HCT116 (cell line): ENCODE results near the gene WDR82. TPM values are rescaled to one million over a fixed set of nuclear protein-coding genes. Genes with fewer than 3 reads are reported as not detected.

Source experiments
- ATAC-seq: fragments of 200-7000 bp; cut with Tn5 transposase; 2 replicates; pipeline ENCODE4 v1.9.1; 2020; ENCODE audit warnings: mild to moderate bottlenecking, moderate library complexity
- BruUV-seq: library from RNA; stranded (reverse); fragments of 400-500 nt; replicated peaks from 2 replicates; lab custom pipeline; 2021; lab: Mats Ljungman, UMichigan
- CTCF ChIA-PET: fragments of 300-600 bp; sonication (Branson Sonifier 250); formaldehyde crosslinking; loops from one replicate; lab custom pipeline; 2021; ENCODE audit warnings: antibody characterized with exemption; lab: Charles Lee
- POLR2A ChIA-PET: fragments of 300-600, 350-600 bp; sonication (Branson Sonifier 250); formaldehyde crosslinking; loops from one replicate; lab custom pipeline; 2021; ENCODE audit warnings: antibody characterized with exemption; lab: Charles Lee
- RAD21 ChIA-PET, 2 experiments: fragments of 300-600 bp; sonication (Branson Sonifier 250); formaldehyde crosslinking; loops; one replicate each; lab custom pipeline; 2023; ENCODE audit warnings: low total read pairs in 2 of 2; ENCODE audit not compliant: uncharacterized antibody in 2 of 2, unreplicated experiment in 2 of 2, low non-redundant PET in 1 of 2; lab: Charles Lee
- DNase-seq: peaks from one replicate; pipeline ENCODE4 v3.0.0-alpha.2; 2010; ENCODE audit warnings: low read depth, low spot score
- H2AFZ ChIP-seq: fragments of 200-600 bp; shearing (Covaris generic), sonication (generic); 2 replicates; pipeline ENCODE4 v1.6.1; 2017; ENCODE audit warnings: low read depth, mixed run types, mixed read lengths, antibody characterized with exemption, low read length; ENCODE audit not compliant: poor library complexity, severe bottlenecking
- H3K27ac ChIP-seq: 2 replicates; pipeline ENCODE4 v1.5.1; 2012; ENCODE audit warnings: low read depth, low read length
- H3K27me3 ChIP-seq: fragments of 200-600 bp; sonication (generic); 2 replicates; pipeline ENCODE4 v1.6.1; 2016; ENCODE audit warnings: mixed run types, low read length, mixed read lengths; ENCODE audit not compliant: insufficient read depth
- H3K36me3 ChIP-seq, 2 experiments: fragments of 200-500 bp in 1 of 2; fragments of 200-600 bp in 1 of 2; sonication (Bioruptor generic) in 1 of 2; sonication (generic) in 1 of 2; 2 replicates each; pipeline versions ENCODE4 v1.5.1 to v1.6.1; 2014 to 2016; ENCODE audit warnings: low read length in 2 of 2, inconsistent platforms in 1 of 2, mixed read lengths in 1 of 2, mixed run types in 1 of 2; ENCODE audit not compliant: insufficient read depth in 2 of 2, control insufficient read depth in 1 of 2
- H3K4me1 ChIP-seq, 2 experiments: fragments of 200-600 bp in 1 of 2; sonication (generic) in 1 of 2; 2 replicates each; pipeline versions ENCODE4 v1.5.1 to v1.6.1; 2012 to 2017; ENCODE audit warnings: low read length in 2 of 2, inconsistent platforms in 1 of 2, mild to moderate bottlenecking in 1 of 2, mixed read lengths in 1 of 2, mixed run types in 1 of 2, moderate library complexity in 1 of 2; ENCODE audit not compliant: insufficient read depth in 2 of 2, control insufficient read depth in 1 of 2
- H3K4me2 ChIP-seq: fragments of 200-600 bp; sonication (generic); 2 replicates; pipeline ENCODE4 v1.6.1; 2017; ENCODE audit warnings: mixed run types, low read length, mixed read lengths
- H3K4me3 ChIP-seq, 2 experiments: fragments of 200-600 bp in 1 of 2; sonication (generic) in 1 of 2; replicated peaks in 1 of 2; 2 replicates each; pipeline ENCODE4 v1.5.1; 2011 to 2016; ENCODE audit warnings: low read length in 2 of 2, control low read depth in 1 of 2, low read depth in 1 of 2, mild to moderate bottlenecking in 1 of 2, mixed read lengths in 1 of 2, mixed run types in 1 of 2
- H3K79me2 ChIP-seq: fragments of 200-600 bp; sonication (generic); 2 replicates; pipeline ENCODE4 v1.6.1; 2017; ENCODE audit warnings: mild to moderate bottlenecking, mixed run types, low read length, moderate library complexity, mixed read lengths; ENCODE audit not compliant: insufficient read depth
- H3K9ac ChIP-seq: fragments of 200-600 bp; sonication (generic); 2 replicates; pipeline ENCODE4 v1.6.1; 2016; ENCODE audit warnings: low read length, mixed read lengths
- H3K9me2 ChIP-seq: fragments of 200-600 bp; sonication (generic), shearing (Covaris generic); 2 replicates; pipeline ENCODE4 v1.6.1; 2017; ENCODE audit warnings: mixed run types, mild to moderate bottlenecking, moderate library complexity; ENCODE audit not compliant: insufficient read depth
- H3K9me3 ChIP-seq, 2 experiments: fragments of 200-500 bp in 1 of 2; fragments of 200-600 bp in 1 of 2; sonication (Bioruptor generic) in 1 of 2; sonication (generic) in 1 of 2; 2 replicates each; pipeline ENCODE4 v1.6.1; 2014 to 2017; ENCODE audit warnings: low read length in 2 of 2, mixed read lengths in 2 of 2, inconsistent platforms in 1 of 2, low read depth in 1 of 2, mild to moderate bottlenecking in 1 of 2, mixed run types in 1 of 2, moderate library complexity in 1 of 2; ENCODE audit not compliant: control insufficient read depth in 1 of 2, insufficient read depth in 1 of 2
- H4K20me1 ChIP-seq: fragments of 200-600 bp; sonication (generic), shearing (Covaris generic); 2 replicates; pipeline ENCODE4 v1.6.1; 2017; ENCODE audit warnings: mixed run types, mild to moderate bottlenecking, moderate library complexity; ENCODE audit not compliant: insufficient read depth
- CTCF ChIP-seq, 3 experiments: fragments of 200-600 bp in 1 of 3; sonication (generic) in 1 of 3; IDR thresholded peaks in 2 of 3; conservative IDR thresholded peaks in 1 of 3; 2 replicates each; pipeline ENCODE4 v1.5.1; 2012 to 2017; ENCODE audit warnings: low read depth in 2 of 3, low read length in 2 of 3, antibody characterized with exemption in 1 of 3, borderline replicate concordance in 1 of 3, control low read depth in 1 of 3, mild to moderate bottlenecking in 1 of 3, mixed read lengths in 1 of 3, mixed run types in 1 of 3, moderate library complexity in 1 of 3; ENCODE audit not compliant: insufficient read depth in 1 of 3
- EGR1 ChIP-seq: IDR thresholded peaks from 2 replicates; pipeline ENCODE4 v1.6.1; 2012; ENCODE audit warnings: low read depth
- ELF1 ChIP-seq: IDR thresholded peaks from 2 replicates; pipeline ENCODE4 v1.6.1; 2012; ENCODE audit warnings: low read depth, borderline replicate concordance
- EZH2 ChIP-seq: fragments of 200-600 bp; sonication (generic); IDR thresholded peaks from 2 replicates; pipeline ENCODE4 v1.6.1; 2017; ENCODE audit warnings: antibody characterized with exemption, mixed run types
- FOSL1 ChIP-seq: IDR thresholded peaks from 2 replicates; pipeline ENCODE4 v1.6.1; 2012; ENCODE audit warnings: low read depth
- JUND ChIP-seq: IDR thresholded peaks from 2 replicates; pipeline ENCODE4 v1.6.1; 2012
- POLR2AphosphoS5 ChIP-seq: IDR thresholded peaks from 2 replicates; pipeline ENCODE4 v1.6.1; 2011; ENCODE audit warnings: mild to moderate bottlenecking, low read depth, low read length, moderate library complexity
- RAD21 ChIP-seq: IDR thresholded peaks from 2 replicates; pipeline ENCODE4 v1.6.1; 2012; ENCODE audit warnings: low read depth, mild to moderate bottlenecking
- TCF7L2 ChIP-seq: IDR thresholded peaks from 2 replicates; pipeline ENCODE4 v1.7.0; 2011; ENCODE audit warnings: borderline replicate concordance, inconsistent platforms; ENCODE audit not compliant: insufficient read depth, insufficient read length; ENCODE audit errors: extremely low read depth
- YY1 ChIP-seq: IDR thresholded peaks from 2 replicates; pipeline ENCODE4 v1.6.1; 2011; ENCODE audit warnings: low read length, low read depth, moderate library complexity, mild to moderate bottlenecking; ENCODE audit not compliant: insufficient replicate concordance; ENCODE audit errors: extremely low read depth
- ZFX ChIP-seq: fragments of 450-650 bp; IDR thresholded peaks from 2 replicates; pipeline ENCODE4 v1.6.1; 2017
- intact Hi-C: fragments of 100-400 bp; cut with micrococcal nuclease; formaldehyde crosslinking; loops from 2 replicates; pipeline ENCODE4 v1.10.0; 2022
- total RNA-seq: library from RNA; stranded (reverse); gene quantifications from one replicate; pipeline ENCODE4 v1.2.1, GENCODE V29; 2021; ENCODE audit not compliant: unreplicated experiment
- TF ChIP-seq, protein P1 (sequence below): IDR thresholded peaks from 2 replicates; pipeline ENCODE4 v1.6.1; 2012

The WDR82 gene
- total RNA-seq, 1 experiment from 2014 or later, result 89.7 TPM

DNA sequence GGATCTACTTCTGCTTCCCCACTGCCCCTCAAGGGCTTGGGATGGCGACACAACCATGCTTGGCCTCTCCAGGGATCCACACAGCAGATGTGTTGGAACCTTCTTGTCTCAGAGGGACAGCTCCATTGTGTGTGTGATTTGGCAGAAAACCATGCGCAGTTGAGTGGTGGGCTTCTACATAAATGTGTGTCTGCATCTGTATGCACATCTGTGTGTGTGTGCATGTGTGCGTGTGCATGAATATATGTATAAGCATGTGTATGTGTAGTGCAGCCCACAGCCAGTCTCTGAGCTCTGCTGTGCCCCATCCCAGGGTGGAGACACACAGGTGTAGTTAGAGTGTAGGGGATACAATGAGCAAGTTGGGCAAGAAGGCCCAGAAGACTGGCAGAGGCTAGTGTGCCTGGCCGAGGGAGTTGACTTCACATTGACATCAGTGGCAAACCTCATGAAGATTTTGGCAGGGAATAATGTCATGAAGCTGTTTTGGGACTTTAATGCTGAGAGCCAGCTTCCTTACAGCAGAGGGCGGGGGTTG lies 17.3 kb upstream of the WDR82 start:
- Histone ChIP-seq H3K9me2 (no peaks in the 10 kb centered on the region), H3K79me2 (no peaks in the 10 kb centered on the region), H3K9ac (no peak overlapping the region), H3K9me3 (no peaks in the 10 kb centered on the region), H3K4me2 (no peak overlapping the region), H3K36me3 (0 out of 4 replicates have a peak, but pooled peaks cover 0 to 8% of the 10 kb centered on the region in 2 experiments), H2AFZ (no peak overlapping the region), H3K4me1 (peaks cover 0 to 12% of the 10 kb centered on the region in 2 experiments; a peak in 2 of 4 replicates), H3K27ac (no peak overlapping the region), H3K4me3 (no peak overlapping the region), H3K27me3 (no peaks in the 10 kb centered on the region), H4K20me1 (no peaks in the 10 kb centered on the region)
- intact Hi-C loops, result no loop called here
- DNase-seq, result no peak
- BruUV-seq, result no TSS peak
- ATAC-seq, result no peak
- CTCF ChIA-PET, result interaction anchor here (1.2 to 1.5 kb wide), 2 partner anchors 16 to 76 kb away, joined by 3 to 5 read pairs; no protein-coding TSS in a partner anchor
- TF ChIP-seq YY1 (no peak), JUND (no peak), RAD21 (no peak), ELF1 (no peak), FOSL1 (no peak), CTCF (IDR thresholded peaks at IDR 0.05 in 2 of 3, conservative IDR thresholded peaks at IDR 0.05 in 1 of 3; ENCODE audit: borderline replicate concordance in 1 of 3, insufficient read depth in 1 of 3, low read depth in 2 of 3, low read length in 2 of 3) (no peak), ZFX (no peak), POLR2AphosphoS5 (no peak), EZH2 (no peak), TCF7L2 (no peak), EGR1 (no peak)
- TF ChIP-seq, protein P1, sequence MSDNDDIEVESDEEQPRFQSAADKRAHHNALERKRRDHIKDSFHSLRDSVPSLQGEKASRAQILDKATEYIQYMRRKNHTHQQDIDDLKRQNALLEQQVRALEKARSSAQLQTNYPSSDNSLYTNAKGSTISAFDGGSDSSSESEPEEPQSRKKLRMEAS, result no peak
- POLR2A ChIA-PET, result no interaction called here
- RAD21 ChIA-PET, result no interaction called here
